PC-3 (cell line): ENCODE results near the gene TTC34. TPM values are rescaled to one million over a fixed set of nuclear protein-coding genes. Genes with fewer than 3 reads are reported as not detected.

Experiments used
- ATAC-seq: fragments of 200-7000 bp; cut with Tn5 transposase; 2 replicates; pipeline ENCODE4 v1.9.1; 2020; ENCODE audit warnings: mild to moderate bottlenecking, moderate library complexity
- BruUV-seq: library from RNA; stranded (reverse); fragments of 400-500 nt; replicated peaks from 2 replicates; lab custom pipeline; 2021; lab: Mats Ljungman, UMichigan
- CTCF ChIA-PET: fragments of 300-600 bp; sonication (Branson Sonifier 250); formaldehyde crosslinking; loops from one replicate; lab custom pipeline; 2022; ENCODE audit warnings: antibody characterized with exemption; lab: Charles Lee
- POLR2A ChIA-PET: fragments of 300-600 bp; sonication (Branson Sonifier 250); formaldehyde crosslinking; loops from one replicate; lab custom pipeline; 2022; ENCODE audit warnings: antibody characterized with exemption; ENCODE audit not compliant: unreplicated experiment; lab: Charles Lee
- DNase-seq: peaks from one replicate; pipeline ENCODE4 v3.0.0-alpha.2; 2015
- H2AFZ ChIP-seq: fragments of 300-600 bp; sonication (generic); 2 replicates; pipeline ENCODE4 v1.6.0; 2016; ENCODE audit warnings: antibody characterized with exemption, low read length
- H3F3A ChIP-seq: fragments of 300-600 bp; sonication (generic); one replicate; pipeline ENCODE4 v1.6.0; 2017; ENCODE audit warnings: antibody characterized with exemption, low read length, control low read depth, mild to moderate bottlenecking; ENCODE audit not compliant: unreplicated experiment
- H3K27ac ChIP-seq: fragments of 300-600 bp; sonication (generic); 2 replicates; pipeline ENCODE4 v1.5.1; 2016; ENCODE audit warnings: mild to moderate bottlenecking, low read length
- H3K27me3 ChIP-seq: fragments of 300-600 bp; sonication (generic); 2 replicates; pipeline ENCODE4 v1.6.1; 2016; ENCODE audit warnings: low read length, mixed read lengths
- H3K36me3 ChIP-seq: fragments of 300-600 bp; sonication (generic); 2 replicates; pipeline ENCODE4 v1.6.1; 2016; ENCODE audit warnings: low read depth, mixed run types, low read length, mixed read lengths
- H3K4me1 ChIP-seq: fragments of 300-600 bp; sonication (generic); 2 replicates; pipeline ENCODE4 v1.5.1; 2016; ENCODE audit warnings: low read length; ENCODE audit not compliant: insufficient read depth
- H3K4me2 ChIP-seq: fragments of 300-600 bp; sonication (generic); 2 replicates; pipeline ENCODE4 v1.6.0; 2016; ENCODE audit warnings: low read length
- H3K4me3 ChIP-seq: fragments of 300-600 bp; sonication (generic); 2 replicates; pipeline ENCODE4 v1.5.1; 2016; ENCODE audit warnings: mild to moderate bottlenecking, low read length, mixed read lengths
- H3K79me2 ChIP-seq: fragments of 300-600 bp; sonication (generic); 2 replicates; pipeline ENCODE4 v1.6.1; 2017; ENCODE audit warnings: low read length, mixed read lengths
- H3K9ac ChIP-seq: fragments of 300-600 bp; sonication (generic); 2 replicates; pipeline ENCODE4 v1.6.0; 2016; ENCODE audit warnings: mild to moderate bottlenecking, low read length
- H3K9me2 ChIP-seq: fragments of 300-600 bp; sonication (generic); replicated peaks from 2 replicates; pipeline ENCODE4 v1.6.1; 2016; ENCODE audit warnings: mixed run types, low read length, mixed read lengths
- H3K9me3 ChIP-seq: fragments of 300-600 bp; sonication (generic); 2 replicates; pipeline ENCODE4 v1.6.1; 2016; ENCODE audit warnings: low read length, mixed read lengths
- H4K20me1 ChIP-seq: fragments of 300-600 bp; sonication (generic); 2 replicates; pipeline ENCODE4 v1.6.1; 2016; ENCODE audit warnings: low read length, mixed read lengths
- EZH2 ChIP-seq: fragments of 300-600 bp; sonication (generic); IDR thresholded peaks from one replicate; pipeline ENCODE4 v1.6.1; 2017; ENCODE audit warnings: antibody characterized with exemption, mild to moderate bottlenecking, low read length; ENCODE audit not compliant: unreplicated experiment
- EZH2phosphoT487 ChIP-seq: fragments of 300-600 bp; sonication (generic); IDR thresholded peaks from 2 replicates; pipeline ENCODE4 v1.6.1; 2018; ENCODE audit warnings: mild to moderate bottlenecking, antibody characterized with exemption, low read length, borderline replicate concordance
- intact Hi-C: fragments of 100-400 bp; cut with micrococcal nuclease; formaldehyde crosslinking; loops from 2 replicates; pipeline ENCODE4 v1.9.0; 2023
- total RNA-seq: library from RNA; depleted of rRNA; stranded (reverse); fragments of >200 nt; gene quantifications from 2 replicates; pipeline ENCODE4 v1.2.3, GENCODE V29; 2014
- TF ChIP-seq, protein P1 (sequence below): fragments of 300-600 bp; sonication (generic); conservative IDR thresholded peaks from 2 replicates; pipeline ENCODE4 v1.5.1; 2017; ENCODE audit warnings: antibody characterized with exemption, low read depth, mild to moderate bottlenecking, low read length

Gene TTC34
- total RNA-seq, 1 experiment from 2014 or later: 0.11 TPM

DNA sequence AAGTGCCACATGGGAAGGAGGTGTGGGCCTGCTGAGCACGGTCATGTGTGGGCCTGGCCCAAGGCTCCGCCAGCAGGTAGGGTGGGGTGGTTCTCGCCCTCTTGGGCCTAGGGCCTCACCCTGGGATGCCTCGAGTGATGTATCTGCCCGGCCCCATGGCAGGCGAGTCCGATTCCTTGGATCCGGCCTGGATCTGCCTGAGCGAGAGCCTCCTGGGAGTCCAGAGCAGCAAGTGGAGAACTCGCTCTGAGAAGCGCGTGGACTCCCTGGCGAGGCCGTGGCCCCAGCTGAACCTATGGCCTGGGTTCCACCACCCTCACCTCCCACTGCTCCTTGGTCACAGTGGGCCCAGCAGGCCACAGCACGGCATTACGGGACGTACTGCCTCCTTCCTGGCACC lies 8.2 kb upstream of the TTC34 start:
- Histone ChIP-seq H3K79me2 (no peaks in the 10 kb centered on the region), H4K20me1 (no peaks in the 10 kb centered on the region), H3K4me3 (no peak overlapping the region), H3K9me2 (no peaks in the 10 kb centered on the region), H3K27me3 (peaks cover 85% of the 10 kb centered on the region), H3K4me1 (no peaks in the 10 kb centered on the region), H3K36me3 (no peaks in the 10 kb centered on the region), H3K27ac (no peak overlapping the region), H3K4me2 (no peak overlapping the region), H2AFZ (no peak overlapping the region), H3F3A (no peaks in the 10 kb centered on the region), H3K9me3 (no peaks in the 10 kb centered on the region), H3K9ac (no peak overlapping the region)
- no TSS peak for BruUV-seq
- ChIA-PET POLR2A (no interaction called here), CTCF (no interaction called here)
- DNase-seq (no peak), ATAC-seq (no peak)
- intact Hi-C loops: no loop called here
- TF ChIP-seq, protein P1, sequence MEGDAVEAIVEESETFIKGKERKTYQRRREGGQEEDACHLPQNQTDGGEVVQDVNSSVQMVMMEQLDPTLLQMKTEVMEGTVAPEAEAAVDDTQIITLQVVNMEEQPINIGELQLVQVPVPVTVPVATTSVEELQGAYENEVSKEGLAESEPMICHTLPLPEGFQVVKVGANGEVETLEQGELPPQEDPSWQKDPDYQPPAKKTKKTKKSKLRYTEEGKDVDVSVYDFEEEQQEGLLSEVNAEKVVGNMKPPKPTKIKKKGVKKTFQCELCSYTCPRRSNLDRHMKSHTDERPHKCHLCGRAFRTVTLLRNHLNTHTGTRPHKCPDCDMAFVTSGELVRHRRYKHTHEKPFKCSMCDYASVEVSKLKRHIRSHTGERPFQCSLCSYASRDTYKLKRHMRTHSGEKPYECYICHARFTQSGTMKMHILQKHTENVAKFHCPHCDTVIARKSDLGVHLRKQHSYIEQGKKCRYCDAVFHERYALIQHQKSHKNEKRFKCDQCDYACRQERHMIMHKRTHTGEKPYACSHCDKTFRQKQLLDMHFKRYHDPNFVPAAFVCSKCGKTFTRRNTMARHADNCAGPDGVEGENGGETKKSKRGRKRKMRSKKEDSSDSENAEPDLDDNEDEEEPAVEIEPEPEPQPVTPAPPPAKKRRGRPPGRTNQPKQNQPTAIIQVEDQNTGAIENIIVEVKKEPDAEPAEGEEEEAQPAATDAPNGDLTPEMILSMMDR: no peak
- TF ChIP-seq EZH2phosphoT487: no peak
- TF ChIP-seq EZH2: no peak

DNA sequence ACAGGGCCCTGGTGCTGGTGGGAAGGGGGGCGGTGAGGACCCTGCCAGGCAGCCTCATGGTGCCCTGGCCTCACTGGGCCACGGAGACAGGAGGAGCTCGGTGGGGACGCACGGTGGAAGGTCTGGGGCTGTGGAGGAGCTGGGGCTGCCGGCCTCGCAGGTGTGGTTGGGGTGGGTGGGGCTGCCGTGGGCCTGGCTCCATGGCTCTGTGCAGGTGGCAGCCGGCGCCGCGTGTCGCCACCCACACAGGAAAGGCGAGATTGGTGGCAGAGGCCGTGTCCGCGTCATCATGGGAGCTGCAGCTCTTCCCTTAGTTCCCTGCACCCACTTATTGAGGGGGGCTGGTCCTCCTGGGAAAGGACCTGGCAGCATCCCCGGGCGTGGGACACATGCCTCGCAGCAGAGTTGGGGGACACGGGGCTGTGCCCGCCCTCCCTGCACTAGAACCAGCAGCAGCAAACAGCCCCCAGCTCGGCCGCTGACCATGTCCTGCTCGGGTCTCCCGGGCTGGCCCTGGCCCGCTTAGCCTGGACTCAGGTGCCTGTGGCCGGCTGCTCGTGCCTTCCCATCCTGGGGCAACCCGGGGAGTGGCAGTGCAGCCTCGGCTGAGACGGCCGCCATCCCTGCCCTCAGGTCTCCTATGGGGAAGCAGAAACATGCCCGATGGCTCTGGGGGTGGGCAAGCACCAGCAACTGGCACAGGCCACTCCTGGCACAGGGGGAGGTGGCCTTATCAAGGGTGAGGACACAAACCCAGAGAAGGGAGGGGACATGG lies 7.5 kb upstream of the TTC34 start:
- no peaks in the 10 kb centered on the region for H3F3A ChIP-seq
- POLR2A ChIA-PET: no interaction called here

DNA sequence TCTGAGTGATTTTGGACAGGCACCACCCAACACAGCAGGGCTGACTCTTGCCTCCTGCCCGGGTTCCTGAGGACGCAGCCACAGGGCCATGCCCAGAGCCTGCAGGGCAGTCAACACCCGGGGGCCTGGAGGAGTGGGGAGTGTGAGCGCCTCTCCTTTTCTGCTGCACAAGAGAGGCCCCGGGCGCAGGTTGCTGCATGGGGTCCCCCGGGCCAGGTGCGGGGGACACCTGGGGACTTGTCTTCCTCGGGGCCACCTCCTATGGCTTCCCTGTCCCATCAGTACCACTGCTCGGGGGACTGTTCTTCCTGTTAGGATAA lies 6.9 kb upstream of the TTC34 start:
- no peak overlapping the region for H3K4me2 ChIP-seq
- intact Hi-C loops: no loop called here
- H2AFZ ChIP-seq: no peak overlapping the region
- H3K79me2 ChIP-seq: no peaks in the 10 kb centered on the region
- H3K4me1 ChIP-seq: no peaks in the 10 kb centered on the region
- no peaks in the 10 kb centered on the region for H3K9me3 ChIP-seq
- peaks cover 85% of the 10 kb centered on the region for H3K27me3 ChIP-seq
- TF ChIP-seq, protein P1: no peak
- TF ChIP-seq EZH2: no peak
- TF ChIP-seq EZH2phosphoT487: no peak
- no peaks in the 10 kb centered on the region for H4K20me1 ChIP-seq
- POLR2A ChIA-PET: no interaction called here
- H3K9ac ChIP-seq: no peak overlapping the region
- H3F3A ChIP-seq: no peaks in the 10 kb centered on the region
- H3K4me3 ChIP-seq: no peak overlapping the region
- H3K27ac ChIP-seq: no peak overlapping the region
- no TSS peak for BruUV-seq
- H3K9me2 ChIP-seq: no peaks in the 10 kb centered on the region
- CTCF ChIA-PET: no interaction called here
- DNase-seq (no peak), ATAC-seq (no peak)
- no peaks in the 10 kb centered on the region for H3K36me3 ChIP-seq

More for the DNA sequence above, 7.5 kb upstream of the TTC34 start:
- intact Hi-C loops: no loop called here
- H2AFZ ChIP-seq: no peak overlapping the region
- no peak for TF ChIP-seq EZH2
- no peak for TF ChIP-seq EZH2phosphoT487
- TF ChIP-seq, protein P1: no peak
- H3K9me2 ChIP-seq: no peaks in the 10 kb centered on the region
- H3K36me3 ChIP-seq: no peaks in the 10 kb centered on the region
- BruUV-seq: no TSS peak
- no peak for DNase-seq
- H3K27me3 ChIP-seq: peaks cover 85% of the 10 kb centered on the region
- H4K20me1 ChIP-seq: no peaks in the 10 kb centered on the region
- no peak overlapping the region for H3K4me3 ChIP-seq
- CTCF ChIA-PET: no interaction called here
- H3K79me2 ChIP-seq: no peaks in the 10 kb centered on the region
- no peaks in the 10 kb centered on the region for H3K9me3 ChIP-seq
- no peaks in the 10 kb centered on the region for H3K4me1 ChIP-seq
- no peak for ATAC-seq
- no peak overlapping the region for H3K27ac ChIP-seq
- H3K4me2 ChIP-seq: no peak overlapping the region
- H3K9ac ChIP-seq: no peak overlapping the region
